ENCODE measurements around the gene NCBP2. TPM values are rescaled to one million over a fixed set of nuclear protein-coding genes. Genes with fewer than 3 reads are reported as not detected.

The NCBP2 gene
- total and polyA plus RNA-seq, 2 experiments from 2014 or later = 78.4 to 98.9 TPM

GRCh38 chr3:196947860-196948441 is 5.6 kb upstream of the NCBP2 start (continued):
- TF ChIP-seq ZNF462 (CRISPR knock-in tag; IDR thresholded peaks at IDR 0.05) (no peak), EZH2 (IDR thresholded peaks at IDR 0.05; ENCODE audit: low read depth, unreplicated experiment) (no peak), CREB1 (CRISPR knock-in tag; IDR thresholded peaks at IDR 0.05; ENCODE audit: low read depth) (no peak), ETS1 (IDR thresholded peaks at IDR 0.05) (no peak), POLR2AphosphoS5 (IDR thresholded peaks at IDR 0.05; ENCODE audit: low read depth) (no peak), REST (IDR thresholded peaks at IDR 0.05; ENCODE audit: unreplicated experiment) (no peak)

Measured in GM23338 (cell line).